HG03139 (cell line): Measurements from ENCODE around the gene TMEM63A.
A peak's percentile ranks its signal among the peaks of the same experiment; 100 is the strongest.

ENCODE experiments used
- ATAC-seq: cut with Tn5 transposase; IDR thresholded peaks from one replicate; pipeline ENCODE4 v1.9.1; 2021; ENCODE audit not compliant: unreplicated experiment

Gene TMEM63A

GRCh38 chr1:225886159-225887029, 4.2 kb upstream of the TMEM63A start:
- no peak for ATAC-seq

- no peak for ATAC-seq
These were observed 3.2 kb upstream of the TMEM63A start for GRCh38 chr1:225885336-225885735.

- no peak for ATAC-seq
These were observed 1.6 kb upstream of the TMEM63A start for GRCh38 chr1:225883616-225884265.

- peak; percentile 15 for ATAC-seq
These were observed 775 bp upstream of the TMEM63A start for GRCh38 chr1:225882694-225883615.

GRCh38 chr1:225881081-225881958, 860 bp downstream of the TMEM63A start:
- no peak for ATAC-seq

GRCh38 chr1:225880636-225881035, 1.5 kb downstream of the TMEM63A start:
- no peak for ATAC-seq

- no peak for ATAC-seq
These were observed 2.0 kb downstream of the TMEM63A start for GRCh38 chr1:225880222-225880588.

- no peak for ATAC-seq
These were observed 2.5 kb downstream of the TMEM63A start for GRCh38 chr1:225879521-225880221.

- ATAC-seq = no peak
These were observed 3.9 kb downstream of the TMEM63A start for GRCh38 chr1:225878282-225878681.

GRCh38 chr1:225877580-225877979, 4.6 kb downstream of the TMEM63A start:
- no peak for ATAC-seq

- ATAC-seq = no peak
These were observed 5.2 kb downstream of the TMEM63A start for GRCh38 chr1:225876900-225877510.

GRCh38 chr1:225875044-225875815, 7.0 kb downstream of the TMEM63A start:
- ATAC-seq = no peak

- no peak for ATAC-seq
These were observed 7.7 kb downstream of the TMEM63A start for GRCh38 chr1:225874431-225874830.

GRCh38 chr1:225873281-225873850, 8.8 kb downstream of the TMEM63A start:
- ATAC-seq = no peak

- ATAC-seq = no peak
These were observed 10.1 kb downstream of the TMEM63A start for GRCh38 chr1:225872075-225872430.

- ATAC-seq = no peak
These were observed 10.7 kb downstream of the TMEM63A start for GRCh38 chr1:225871359-225872074.

GRCh38 chr1:225870911-225871310, 11.3 kb downstream of the TMEM63A start:
- no peak for ATAC-seq
